ENCODE results near the gene PLEKHS1. TPM values are rescaled to one million over a fixed set of nuclear protein-coding genes. Genes with fewer than 3 reads are reported as not detected.
"Not testable (repeated sequence)": the region's sequence is repeated elsewhere in the genome, so short reads cannot be mapped to it uniquely, and the experiment has no call there.

Gene PLEKHS1
- total RNA-seq, 2 donors from 2014 or later = 1.9 to 9.0 TPM

- WGBS = 32% methylated on average over 3 of the region's 3 CpGs
- H3K27ac ChIP-seq = peak overlapping the region; percentile 41 to 42
These were observed 14.4 kb downstream of the PLEKHS1 start for GRCh38 chr10:113765910-113766309.

DNA sequence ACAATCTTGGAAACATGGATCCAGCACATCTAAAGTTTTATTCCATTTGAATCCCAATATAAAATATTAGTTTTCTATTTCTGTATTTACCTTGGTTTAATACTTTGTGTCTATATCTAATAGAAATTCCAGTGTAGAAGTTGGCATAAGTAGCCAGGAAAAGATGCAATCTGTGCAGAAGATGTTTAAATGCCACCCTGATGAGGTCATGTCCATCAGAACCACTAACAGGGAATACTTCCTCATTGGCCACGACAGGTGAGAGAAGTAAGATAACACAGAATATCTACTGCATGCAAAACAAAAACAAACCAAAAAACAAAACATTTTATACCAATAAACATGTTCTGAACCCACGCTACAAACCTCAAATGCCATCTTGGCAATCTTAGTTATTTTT lies 15.7 kb downstream of the PLEKHS1 start:
- intact Hi-C loops (cut with DNase I) = no loop called here
- H3K9me3 ChIP-seq = no peaks in the 10 kb centered on the region
- no peak for TF ChIP-seq POLR2A (IDR thresholded peaks at IDR 0.05)
- no peak for TF ChIP-seq CTCF (IDR thresholded peaks at IDR 0.05)
- no peak for TF ChIP-seq POLR2AphosphoS5 (IDR thresholded peaks at IDR 0.05)

More at GRCh38 chr10:113765910-113766309, 14.4 kb downstream of the PLEKHS1 start:
- no peak for DNase-seq (ENCODE audit: low spot score)
- intact Hi-C loops (cut with DNase I) = no loop called here
- TF ChIP-seq POLR2AphosphoS5 (IDR thresholded peaks at IDR 0.05) = no peak
- Histone ChIP-seq H3K4me1 (replicated peaks) (peaks cover 7% of the 10 kb centered on the region), H3K27me3 (replicated peaks; ENCODE audit: insufficient read depth) (no peaks in the 10 kb centered on the region), H3K4me3 (no peak overlapping the region), H3K36me3 (no peaks in the 10 kb centered on the region), H3K9me3 (no peaks in the 10 kb centered on the region)

GRCh38 chr10:113770346-113770745 lies 18.9 kb downstream of the PLEKHS1 start:
- no peak overlapping the region for H3K27ac ChIP-seq
- peaks cover 4% of the 10 kb centered on the region for H3K4me1 ChIP-seq (replicated peaks)
- no peaks in the 10 kb centered on the region for H3K27me3 ChIP-seq (replicated peaks; ENCODE audit: insufficient read depth)
- intact Hi-C loops (cut with DNase I) = no loop called here
- no peaks in the 10 kb centered on the region for H3K9me3 ChIP-seq
- H3K4me3 ChIP-seq = no peak overlapping the region
- H3K36me3 ChIP-seq = no peaks in the 10 kb centered on the region
- 88% methylated on average over 4 of the region's 4 CpGs for WGBS
- no peak for DNase-seq (ENCODE audit: low spot score)
- no peak for TF ChIP-seq POLR2AphosphoS5 (IDR thresholded peaks at IDR 0.05)
- no peak for TF ChIP-seq POLR2A (IDR thresholded peaks at IDR 0.05)
- no peak for TF ChIP-seq CTCF (IDR thresholded peaks at IDR 0.05)

More for the DNA sequence above, 15.7 kb downstream of the PLEKHS1 start:
- no peaks in the 10 kb centered on the region for H3K36me3 ChIP-seq
- no peak overlapping the region for H3K27ac ChIP-seq
- no peaks in the 10 kb centered on the region for H3K27me3 ChIP-seq (replicated peaks; ENCODE audit: insufficient read depth)
- peaks cover 7% of the 10 kb centered on the region for H3K4me1 ChIP-seq (replicated peaks)
- 74% methylated on average over 2 of the region's 2 CpGs for WGBS
- no peak overlapping the region for H3K4me3 ChIP-seq
- no peak for DNase-seq (ENCODE audit: low spot score)

- H3K36me3 ChIP-seq; intact Hi-C loops (cut with DNase I): not testable (repeated sequence)
- WGBS = 93% methylated on average over 3 of the region's 3 CpGs
These were observed 19.6 kb downstream of the PLEKHS1 start for GRCh38 chr10:113771131-113771530.

GRCh38 chr10:113775686-113776294 lies 24.3 kb downstream of the PLEKHS1 start:
- Histone ChIP-seq H3K36me3 (no peaks in the 10 kb centered on the region), H3K27ac (no peak overlapping the region), H3K4me1 (replicated peaks) (no peaks in the 10 kb centered on the region), H3K4me3 (no peak overlapping the region), H3K9me3 (no peaks in the 10 kb centered on the region), H3K27me3 (replicated peaks; ENCODE audit: insufficient read depth) (no peaks in the 10 kb centered on the region)
- intact Hi-C loops (cut with DNase I) = no loop called here
- TF ChIP-seq POLR2A (IDR thresholded peaks at IDR 0.05) = no peak
- no peak for TF ChIP-seq POLR2AphosphoS5 (IDR thresholded peaks at IDR 0.05)
- TF ChIP-seq CTCF (IDR thresholded peaks at IDR 0.05) = no peak
- DNase-seq (ENCODE audit: low spot score) = no peak
- 69% methylated on average over 4 of the region's 4 CpGs for WGBS

More at GRCh38 chr10:113771131-113771530, 19.6 kb downstream of the PLEKHS1 start:
- not testable (repeated sequence) for H3K27ac ChIP-seq; H3K4me3 ChIP-seq; H3K27me3 ChIP-seq (replicated peaks; ENCODE audit: insufficient read depth); H3K9me3 ChIP-seq; DNase-seq (ENCODE audit: low spot score); H3K4me1 ChIP-seq (replicated peaks)

- H3K36me3 ChIP-seq = no peaks in the 10 kb centered on the region
- no peak overlapping the region for H3K27ac ChIP-seq
- H3K27me3 ChIP-seq (replicated peaks; ENCODE audit: insufficient read depth) = no peaks in the 10 kb centered on the region
- no peaks in the 10 kb centered on the region for H3K4me1 ChIP-seq (replicated peaks)
- no peak overlapping the region for H3K4me3 ChIP-seq
- WGBS = 84% methylated on average over 1 of the region's 1 CpG
- no peak for TF ChIP-seq POLR2AphosphoS5 (IDR thresholded peaks at IDR 0.05)
- TF ChIP-seq CTCF (IDR thresholded peaks at IDR 0.05) = no peak
- no peak for TF ChIP-seq POLR2A (IDR thresholded peaks at IDR 0.05)
- intact Hi-C loops (cut with DNase I) = no loop called here
- no peak for DNase-seq (ENCODE audit: low spot score)
- no peaks in the 10 kb centered on the region for H3K9me3 ChIP-seq
These were observed 25.1 kb downstream of the PLEKHS1 start for GRCh38 chr10:113776553-113776952.

All from prostate gland (tissue), 2 donors.